Panc1 (cell line): ENCODE measurements around the gene PPIL6.

Experiments used
- CTCF ChIP-seq: fragments of 450-650 bp; IDR thresholded peaks from 2 replicates; pipeline ENCODE4 v1.5.1; 2017; ENCODE audit warnings: mild to moderate bottlenecking
- REST ChIP-seq, 2 experiments: IDR thresholded peaks; 2 replicates each; pipeline ENCODE4 v1.6.1; 2011 to 2012; ENCODE audit warnings: low read depth in 2 of 2, control low read depth in 1 of 2, low read length in 1 of 2, mild to moderate bottlenecking in 1 of 2, moderate library complexity in 1 of 2; ENCODE audit not compliant: insufficient read depth in 1 of 2
- SIN3A ChIP-seq: IDR thresholded peaks from 2 replicates; pipeline ENCODE4 v1.6.1; 2012; ENCODE audit warnings: low read depth, mild to moderate bottlenecking, low read length, moderate library complexity, borderline replicate concordance; ENCODE audit not compliant: insufficient read depth
- TCF7L2 ChIP-seq: IDR thresholded peaks from 2 replicates; pipeline ENCODE4 v1.6.1; 2011; ENCODE audit warnings: mild to moderate bottlenecking, low read depth, low read length, inconsistent platforms

- TF ChIP-seq CTCF (no peak), TCF7L2 (peak; percentile 30; the same call in 1 of the 2 replicates), SIN3A (peak; percentile 97), REST (IDR thresholded peaks at IDR 0.05; ENCODE audit: insufficient read depth in 1 of 2, low read depth in 2 of 2, low read length in 1 of 2) (0 out of 4 replicates have a peak, but pooled peaks of 1 of the 2 experiments have one; percentile 16)
Observed at GRCh38 chr6:109440331-109441068, at the start of gene PPIL6, which contains the start of gene SMPD2.
